KMS-11 (cell line): ENCODE measurements around the gene SETBP1.

Source experiments
- H2AFZ ChIP-seq: fragments of 200-600 bp; sonication (generic); 2 replicates; pipeline ENCODE4 v1.6.1; 2016; ENCODE audit warnings: antibody characterized with exemption, mixed run types, low read depth
- H3K27ac ChIP-seq: fragments of 200-600 bp; sonication (generic); 2 replicates; pipeline ENCODE4 v1.6.1; 2016; ENCODE audit warnings: mild to moderate bottlenecking, mixed run types
- H3K27me3 ChIP-seq: fragments of 200-600 bp; sonication (generic); 2 replicates; pipeline ENCODE4 v1.6.1; 2017; ENCODE audit warnings: mild to moderate bottlenecking, low read depth, mixed run types, moderate library complexity; ENCODE audit not compliant: insufficient read depth
- H3K36me3 ChIP-seq: fragments of 200-600 bp; sonication (generic); 2 replicates; pipeline ENCODE4 v1.6.1; 2017; ENCODE audit warnings: mild to moderate bottlenecking, mixed run types; ENCODE audit not compliant: insufficient read depth
- H3K4me1 ChIP-seq: fragments of 200-600 bp; sonication (generic); 2 replicates; pipeline ENCODE4 v1.6.1; 2016; ENCODE audit warnings: mild to moderate bottlenecking, low read depth, mixed run types; ENCODE audit not compliant: poor library complexity, severe bottlenecking
- H3K4me2 ChIP-seq: fragments of 200-600 bp; sonication (generic); 2 replicates; pipeline ENCODE4 v1.7.0; 2016; ENCODE audit warnings: mild to moderate bottlenecking, mixed run types
- H3K4me3 ChIP-seq: fragments of 200-600 bp; sonication (generic); IDR thresholded peaks from 2 replicates; pipeline ENCODE4 v1.6.1; 2017; ENCODE audit warnings: low read depth, low read length, mixed read lengths; ENCODE audit not compliant: insufficient read depth
- H3K79me2 ChIP-seq: fragments of 200-600 bp; sonication (generic); 2 replicates; pipeline ENCODE4 v1.6.1; 2016; ENCODE audit warnings: low read depth, mixed run types; ENCODE audit not compliant: insufficient read depth
- H3K9ac ChIP-seq: fragments of 200-600 bp; sonication (generic); 2 replicates; pipeline ENCODE4 v1.6.1; 2016; ENCODE audit warnings: mild to moderate bottlenecking, mixed run types
- H4K20me1 ChIP-seq: fragments of 200-600 bp; sonication (generic); 2 replicates; pipeline ENCODE4 v1.6.1; 2016; ENCODE audit warnings: mild to moderate bottlenecking, mixed run types; ENCODE audit not compliant: insufficient read depth
- TF ChIP-seq, protein P1 (sequence below): fragments of 200-600 bp; sonication (generic); conservative IDR thresholded peaks from 2 replicates; pipeline ENCODE4 v1.6.1; 2017; ENCODE audit warnings: low read depth, mild to moderate bottlenecking, antibody characterized with exemption, low read length, moderate library complexity, mixed read lengths

SETBP1 gene

DNA sequence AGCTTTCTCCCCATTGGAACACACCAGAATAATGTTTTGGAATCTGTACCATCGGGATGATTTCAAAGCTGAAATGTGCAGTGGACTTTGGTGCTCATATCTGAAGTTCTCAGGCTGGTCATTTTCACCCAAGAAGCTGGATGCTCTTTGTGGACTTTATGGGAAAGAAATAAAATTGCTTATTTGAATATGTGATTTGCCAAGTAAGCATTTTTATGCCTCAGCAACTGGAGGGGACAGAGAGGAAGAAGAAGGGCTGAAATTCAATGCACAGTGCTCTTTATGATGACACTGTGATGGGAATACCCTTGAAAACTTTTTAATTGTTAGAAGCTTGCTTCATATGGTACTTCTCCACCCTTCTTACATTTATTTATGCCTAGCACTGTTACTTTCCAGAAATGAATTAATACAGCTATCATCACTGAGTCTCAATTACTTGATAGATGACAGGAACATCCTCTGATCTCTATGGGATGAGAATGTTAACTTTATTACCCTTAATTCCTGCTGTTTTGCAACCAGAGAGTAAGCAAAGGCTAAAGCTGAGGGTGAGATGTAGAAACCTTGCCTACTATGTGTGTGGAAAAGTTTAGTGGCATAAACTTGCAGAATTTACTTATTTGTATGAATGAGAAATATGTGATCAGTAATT, 23.6 kb downstream of the SETBP1 start:
- Histone ChIP-seq H3K79me2 (peaks cover 64% of the 10 kb centered on the region), H3K9ac (no peak overlapping the region), H2AFZ (no peak overlapping the region), H3K27ac (no peak overlapping the region), H3K27me3 (no peaks in the 10 kb centered on the region), H3K4me2 (peak overlapping the region; percentile 22; the same call in 1 of the 2 replicates), H3K4me3 (no peak overlapping the region), H3K36me3 (no peaks in the 10 kb centered on the region; the same call in 1 of the 2 replicates), H4K20me1 (no peaks in the 10 kb centered on the region), H3K4me1 (peaks cover 93% of the 10 kb centered on the region)
- TF ChIP-seq, protein P1, sequence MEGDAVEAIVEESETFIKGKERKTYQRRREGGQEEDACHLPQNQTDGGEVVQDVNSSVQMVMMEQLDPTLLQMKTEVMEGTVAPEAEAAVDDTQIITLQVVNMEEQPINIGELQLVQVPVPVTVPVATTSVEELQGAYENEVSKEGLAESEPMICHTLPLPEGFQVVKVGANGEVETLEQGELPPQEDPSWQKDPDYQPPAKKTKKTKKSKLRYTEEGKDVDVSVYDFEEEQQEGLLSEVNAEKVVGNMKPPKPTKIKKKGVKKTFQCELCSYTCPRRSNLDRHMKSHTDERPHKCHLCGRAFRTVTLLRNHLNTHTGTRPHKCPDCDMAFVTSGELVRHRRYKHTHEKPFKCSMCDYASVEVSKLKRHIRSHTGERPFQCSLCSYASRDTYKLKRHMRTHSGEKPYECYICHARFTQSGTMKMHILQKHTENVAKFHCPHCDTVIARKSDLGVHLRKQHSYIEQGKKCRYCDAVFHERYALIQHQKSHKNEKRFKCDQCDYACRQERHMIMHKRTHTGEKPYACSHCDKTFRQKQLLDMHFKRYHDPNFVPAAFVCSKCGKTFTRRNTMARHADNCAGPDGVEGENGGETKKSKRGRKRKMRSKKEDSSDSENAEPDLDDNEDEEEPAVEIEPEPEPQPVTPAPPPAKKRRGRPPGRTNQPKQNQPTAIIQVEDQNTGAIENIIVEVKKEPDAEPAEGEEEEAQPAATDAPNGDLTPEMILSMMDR = no peak

DNA sequence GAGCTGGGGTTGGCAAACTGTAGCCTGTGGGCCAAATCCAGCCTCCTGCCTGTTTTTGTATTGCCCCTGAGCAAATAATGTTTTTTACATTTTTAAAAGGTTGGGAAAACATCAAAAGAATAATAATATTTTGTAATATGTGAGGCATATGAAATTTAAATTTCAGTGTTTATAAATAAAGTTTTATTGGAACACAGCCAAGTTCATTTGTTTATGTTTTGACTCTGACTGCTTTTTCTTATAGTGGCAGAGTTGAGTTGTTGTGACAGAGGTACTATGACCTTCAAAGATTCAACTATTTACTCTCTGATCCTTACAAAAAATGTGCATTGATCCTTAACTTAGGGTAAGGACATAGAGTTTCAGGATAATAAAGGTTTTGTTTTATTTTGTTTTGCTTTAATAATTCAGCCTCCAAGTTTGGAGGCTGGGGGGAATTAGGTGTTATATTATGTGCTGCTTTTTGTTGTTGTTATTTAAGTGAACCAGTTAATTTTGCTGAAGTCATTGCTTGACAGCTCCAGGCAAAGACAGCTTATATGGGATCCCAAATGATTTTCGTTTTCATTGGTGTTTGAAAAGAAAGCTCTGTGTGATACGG, 24.5 kb downstream of the SETBP1 start:
- Histone ChIP-seq H3K4me1 (peaks cover 92% of the 10 kb centered on the region), H3K4me3 (no peak overlapping the region), H3K27me3 (no peaks in the 10 kb centered on the region), H3K9ac (no peak overlapping the region), H3K36me3 (no peaks in the 10 kb centered on the region; the same call in 1 of the 2 replicates), H4K20me1 (no peaks in the 10 kb centered on the region), H2AFZ (no peak overlapping the region), H3K4me2 (no peak overlapping the region), H3K79me2 (peaks cover 59% of the 10 kb centered on the region), H3K27ac (no peak overlapping the region)
- TF ChIP-seq, protein P1 = no peak

DNA sequence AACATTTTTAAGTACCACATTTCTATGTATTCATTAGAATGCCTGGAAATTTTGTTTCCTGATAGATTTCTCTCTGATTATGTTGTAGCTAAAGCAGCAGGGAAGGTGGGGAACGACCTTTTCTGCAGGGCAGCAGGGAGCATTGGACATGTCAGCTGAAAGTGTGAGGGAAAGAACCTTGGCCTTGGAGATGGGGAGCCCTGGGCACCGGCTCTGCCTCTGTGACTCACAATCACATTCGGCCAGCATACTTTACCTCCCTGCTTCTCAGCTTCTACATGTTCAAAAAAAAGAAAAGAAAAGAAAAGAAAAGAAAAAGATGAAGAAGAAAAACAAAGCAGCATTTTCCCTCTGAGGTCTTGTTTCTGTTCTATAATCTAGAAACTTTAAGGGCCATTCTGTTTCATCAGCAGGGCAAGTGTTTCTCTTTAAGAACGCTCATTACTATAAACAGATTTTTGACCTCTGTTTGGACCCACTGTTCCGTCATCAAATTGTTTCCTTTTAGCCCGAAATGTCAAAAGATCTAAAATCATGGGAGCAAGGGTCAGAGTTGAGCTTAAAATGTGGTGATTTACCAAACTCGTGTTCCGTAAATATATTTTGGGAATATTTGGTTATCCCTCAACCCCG, 27.9 kb downstream of the SETBP1 start:
- TF ChIP-seq, protein P1 = no peak
- Histone ChIP-seq H2AFZ (no peak overlapping the region), H3K79me2 (peaks cover 76% of the 10 kb centered on the region), H4K20me1 (no peaks in the 10 kb centered on the region), H3K4me2 (peak overlapping the region; percentile 95), H3K4me3 (no peak overlapping the region), H3K4me1 (peaks cover 99% of the 10 kb centered on the region), H3K27ac (peak overlapping the region; percentile 87), H3K9ac (peak overlapping the region; percentile 40; the same call in 1 of the 2 replicates), H3K36me3 (no peaks in the 10 kb centered on the region), H3K27me3 (no peaks in the 10 kb centered on the region)

DNA sequence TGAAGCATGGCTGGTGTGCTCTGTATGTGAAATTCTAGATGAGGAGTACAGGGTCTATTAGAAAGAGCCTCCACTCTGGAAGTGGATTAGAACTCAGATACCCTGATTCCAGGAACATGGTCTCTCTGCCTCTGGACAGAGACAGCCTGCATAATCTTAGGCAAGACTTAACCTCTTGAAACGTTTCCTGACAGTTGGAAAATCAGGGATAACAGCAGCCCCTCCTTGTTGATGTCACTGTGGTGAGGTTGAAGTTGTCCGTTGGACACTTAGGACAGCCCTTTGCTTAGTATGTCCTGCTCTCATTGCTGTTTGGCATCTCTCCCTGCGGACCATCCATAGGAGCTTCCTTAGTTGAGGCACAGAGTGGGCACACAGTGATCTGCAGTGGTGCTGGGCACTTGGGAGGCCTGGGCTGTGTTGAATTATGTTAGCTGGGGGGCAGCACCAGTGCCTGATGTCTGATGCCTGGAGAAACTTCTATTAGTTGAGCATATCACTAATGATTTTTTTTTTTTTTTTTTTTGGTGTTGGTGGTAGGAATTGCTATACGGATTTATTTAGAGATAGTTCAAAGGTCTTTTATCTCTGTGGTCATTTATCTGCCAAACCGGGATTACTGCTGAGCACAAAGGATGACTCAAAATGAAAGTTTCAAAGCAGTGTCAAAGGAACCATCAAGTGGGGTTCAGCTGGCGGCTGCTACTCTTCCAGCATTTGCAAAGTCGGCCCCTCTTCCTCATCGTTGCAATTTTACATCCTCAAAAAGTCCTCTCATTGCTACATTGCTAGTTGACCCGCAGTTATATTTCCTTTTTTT, 28.8 kb downstream of the SETBP1 start:
- no peak overlapping the region for H3K4me3 ChIP-seq
- H3K4me2 ChIP-seq = peak overlapping the region; percentile 95
- peaks cover 68% of the 10 kb centered on the region for H3K79me2 ChIP-seq
- H4K20me1 ChIP-seq = no peaks in the 10 kb centered on the region
- H3K9ac ChIP-seq = peak overlapping the region; percentile 40; the same call in 1 of the 2 replicates
- H3K27me3 ChIP-seq = no peaks in the 10 kb centered on the region
- peaks cover 99% of the 10 kb centered on the region for H3K4me1 ChIP-seq
- peak overlapping the region; percentile 87 for H3K27ac ChIP-seq
- no peaks in the 10 kb centered on the region for H3K36me3 ChIP-seq
- TF ChIP-seq, protein P1 = no peak
- no peak overlapping the region for H2AFZ ChIP-seq
